ENCODE results near the gene GAPVD1.

GAPVD1 gene

GRCh38 chr9:125321496-125321895, 59.9 kb downstream of the GAPVD1 start:
- DNase-seq: no peak

- no peak for DNase-seq
These were observed 62.0 kb downstream of the GAPVD1 start for GRCh38 chr9:125323615-125324014.

- no peak for DNase-seq
These were observed 64.2 kb downstream of the GAPVD1 start for GRCh38 chr9:125325826-125326225.

GRCh38 chr9:125329978-125330377, 68.4 kb downstream of the GAPVD1 start:
- DNase-seq: no peak

- DNase-seq: no peak
These were observed 69.0 kb downstream of the GAPVD1 start for GRCh38 chr9:125330587-125330986.

GRCh38 chr9:125332527-125332926, 70.9 kb downstream of the GAPVD1 start:
- peak in 1 of 2 donors; percentile 11 for DNase-seq

- no peak for DNase-seq
These were observed 75.6 kb downstream of the GAPVD1 start for GRCh38 chr9:125337236-125337635.

GRCh38 chr9:125338929-125339328, 77.3 kb downstream of the GAPVD1 start:
- DNase-seq: no peak

GRCh38 chr9:125341566-125341965, 79.9 kb downstream of the GAPVD1 start:
- no peak for DNase-seq

GRCh38 chr9:125343518-125344275, 82.1 kb downstream of the GAPVD1 start:
- DNase-seq: no peak

- no peak for DNase-seq
These were observed 84.6 kb downstream of the GAPVD1 start for GRCh38 chr9:125346080-125346732.

GRCh38 chr9:125355601-125356000, 94.0 kb downstream of the GAPVD1 start:
- DNase-seq: no peak

GRCh38 chr9:125356032-125356431, 94.4 kb downstream of the GAPVD1 start:
- DNase-seq: no peak

GRCh38 chr9:125359011-125359410, 97.4 kb downstream of the GAPVD1 start:
- DNase-seq: no peak

GRCh38 chr9:125360601-125361000, 99.0 kb downstream of the GAPVD1 start:
- DNase-seq: no peak

GRCh38 chr9:125361837-125362531, 100.4 kb downstream of the GAPVD1 start:
- peak in 1 of 2 donors; percentile 16 for DNase-seq

GRCh38 chr9:125366676-125367075, 105.0 kb downstream of the GAPVD1 start:
- DNase-seq: no peak

- DNase-seq: no peak
These were observed 109.2 kb downstream of the GAPVD1 start for GRCh38 chr9:125370786-125371185.

- no peak for DNase-seq
These were observed 111.0 kb downstream of the GAPVD1 start for GRCh38 chr9:125372441-125373226.

- DNase-seq: peak; percentile 61 to 74
These were observed 113.0 kb downstream of the GAPVD1 start for GRCh38 chr9:125374443-125375309.

GRCh38 chr9:125375820-125376219, 114.2 kb downstream of the GAPVD1 start:
- no peak for DNase-seq

Measured in CD4-positive, alpha-beta T cell treated with Interferon alpha-2 for 1 hour (primary cell).